ENCODE results near the gene MYO19. TPM values are rescaled to one million over a fixed set of nuclear protein-coding genes. Genes with fewer than 3 reads are reported as not detected.

Gene MYO19
- total and polyA plus RNA-seq, 2 of the 4 experiments (the other 2 are of a cell fraction), result 35.8 to 55.6 TPM

- in situ Hi-C loops (cut with MboI; ENCODE audit: low sequenced_read_pairs) (no loop called here), dilution Hi-C loops (cut with HindIII; ENCODE audit: low sequenced_read_pairs, unreplicated experiment) (no loop called here), intact Hi-C loops (cut with micrococcal nuclease) (no loop called here)
- Histone ChIP-seq H3K27ac (ENCODE audit: insufficient read depth, low read length) (no peak overlapping the region), H3K4me3 (ENCODE audit: insufficient read depth, low read depth, low read length) (no peak overlapping the region), H3K36me3 (ENCODE audit: control insufficient read depth, insufficient read depth, low read length) (peaks cover 52% of the 10 kb centered on the region), H3K9me1 (ENCODE audit: insufficient read depth, low read length) (no peaks in the 10 kb centered on the region), H3K23ac (ENCODE audit: low read depth, low read length) (no peak overlapping the region), H4K8ac (ENCODE audit: low read depth in 2 of 2, low read length in 2 of 2) (no peak overlapping the region), H2BK15ac (ENCODE audit: low read depth, low read length) (no peak overlapping the region), H4K5ac (ENCODE audit: low read depth, low read length) (no peak overlapping the region), H4K20me1 (ENCODE audit: insufficient read depth, low read length) (peaks cover 8% of the 10 kb centered on the region; the same call in 1 of the 2 replicates), H3K9me3 (ENCODE audit: control insufficient read depth, insufficient read depth, low read length) (no peaks in the 10 kb centered on the region), H2AK5ac (ENCODE audit: low read depth, low read length) (no peak overlapping the region), H3K4me2 (ENCODE audit: low read depth, low read length) (no peak overlapping the region), H2BK120ac (ENCODE audit: low read depth, low read length) (no peak overlapping the region), H2AK9ac (replicated peaks; ENCODE audit: low read depth, low read length, poor library complexity) (no peak overlapping the region), H3K56ac (ENCODE audit: extremely low read depth, insufficient read depth, low read length) (no peak overlapping the region), H3K4ac (ENCODE audit: low read depth, low read length) (no peak overlapping the region), H3K79me1 (ENCODE audit: low read depth in 1 of 2, low read length in 2 of 2) (peaks cover 40 to 44% of the 10 kb centered on the region in 2 experiments), H3K4me1 (ENCODE audit: control insufficient read depth, insufficient read depth, low read length) (no peaks in the 10 kb centered on the region), H3K18ac (ENCODE audit: low read depth, low read length) (no peak overlapping the region), H3K27me3 (ENCODE audit: control insufficient read depth, insufficient read depth, low read length) (no peaks in the 10 kb centered on the region), H2BK20ac (ENCODE audit: low read depth, low read length) (no peak overlapping the region), H3K14ac (replicated peaks; ENCODE audit: low read depth, low read length) (no peak overlapping the region), H3K9ac (ENCODE audit: low read depth, low read length) (no peak overlapping the region), H2AFZ (replicated peaks; ENCODE audit: low read length, poor library complexity) (no peak overlapping the region), H4K91ac (ENCODE audit: insufficient read depth, low read depth, low read length) (no peak overlapping the region), H2BK5ac (ENCODE audit: low read depth, low read length, poor library complexity, severe bottlenecking) (no peak overlapping the region)
- no TSS peak for BruUV-seq (replicated peaks)
- ChIA-PET POLR2A (ENCODE audit: unreplicated experiment) (no interaction called here), CTCF (no interaction called here)
- TF ChIP-seq CEBPB (IDR thresholded peaks at IDR 0.05; ENCODE audit: low read depth, low read length) (no peak), USF2 (IDR thresholded peaks at IDR 0.05; ENCODE audit: low read depth, low read length) (no peak), NFE2L2 (IDR thresholded peaks at IDR 0.05; ENCODE audit: low read depth, low read length) (no peak), RFX5 (IDR thresholded peaks at IDR 0.05; ENCODE audit: low read depth, low read length) (no peak), POLR2A (IDR thresholded peaks at IDR 0.05; ENCODE audit: low read depth, low read length) (no peak), ELK1 (IDR thresholded peaks at IDR 0.05; ENCODE audit: borderline replicate concordance, low read depth, low read length) (no peak), SMC3 (IDR thresholded peaks at IDR 0.05; ENCODE audit: low read depth, low read length) (no peak), MAFK (IDR thresholded peaks at IDR 0.05; ENCODE audit: low read depth, low read length) (no peak), BHLHE40 (IDR thresholded peaks at IDR 0.05; ENCODE audit: low read depth, low read length) (no peak), RAD21 (IDR thresholded peaks at IDR 0.05; ENCODE audit: low read length) (no peak), FOS (IDR thresholded peaks at IDR 0.05; ENCODE audit: low read depth, low read length) (no peak), MXI1 (IDR thresholded peaks at IDR 0.05; ENCODE audit: borderline replicate concordance, low read depth, low read length) (no peak), MAZ (IDR thresholded peaks at IDR 0.05; ENCODE audit: borderline replicate concordance, low read depth, low read length) (no peak), CHD1 (IDR thresholded peaks at IDR 0.05; ENCODE audit: low read depth, low read length) (no peak), RCOR1 (IDR thresholded peaks at IDR 0.05; ENCODE audit: insufficient replicate concordance, low read length) (no peak)
- TF ChIP-seq, protein P1, sequence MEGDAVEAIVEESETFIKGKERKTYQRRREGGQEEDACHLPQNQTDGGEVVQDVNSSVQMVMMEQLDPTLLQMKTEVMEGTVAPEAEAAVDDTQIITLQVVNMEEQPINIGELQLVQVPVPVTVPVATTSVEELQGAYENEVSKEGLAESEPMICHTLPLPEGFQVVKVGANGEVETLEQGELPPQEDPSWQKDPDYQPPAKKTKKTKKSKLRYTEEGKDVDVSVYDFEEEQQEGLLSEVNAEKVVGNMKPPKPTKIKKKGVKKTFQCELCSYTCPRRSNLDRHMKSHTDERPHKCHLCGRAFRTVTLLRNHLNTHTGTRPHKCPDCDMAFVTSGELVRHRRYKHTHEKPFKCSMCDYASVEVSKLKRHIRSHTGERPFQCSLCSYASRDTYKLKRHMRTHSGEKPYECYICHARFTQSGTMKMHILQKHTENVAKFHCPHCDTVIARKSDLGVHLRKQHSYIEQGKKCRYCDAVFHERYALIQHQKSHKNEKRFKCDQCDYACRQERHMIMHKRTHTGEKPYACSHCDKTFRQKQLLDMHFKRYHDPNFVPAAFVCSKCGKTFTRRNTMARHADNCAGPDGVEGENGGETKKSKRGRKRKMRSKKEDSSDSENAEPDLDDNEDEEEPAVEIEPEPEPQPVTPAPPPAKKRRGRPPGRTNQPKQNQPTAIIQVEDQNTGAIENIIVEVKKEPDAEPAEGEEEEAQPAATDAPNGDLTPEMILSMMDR (conservative IDR thresholded peaks at IDR 0.05; ENCODE audit: low read depth, low read length), result no peak
- ATAC-seq (ENCODE audit: low read depth), result no peak
- DNase-seq, result no peak
- WGBS, 2 experiments (ENCODE audit: extremely low coverage in 2 of 2, insufficient read length in 1 of 2), result no CpG with 5 or more reads among the region's 1 CpG
Measured at GRCh38 chr17:36583787-36584186, 49.1 kb upstream of the MYO19 start.

Measured in IMR-90 (cell line).